HG03565 (cell line): ENCODE results near the gene SRSF4.
"Not testable (repeated sequence)": the region's sequence is repeated elsewhere in the genome, so short reads cannot be mapped to it uniquely, and the experiment has no call there.

Experiments used
- ATAC-seq: cut with Tn5 transposase; IDR thresholded peaks from one replicate; pipeline ENCODE4 v1.9.1; 2021; ENCODE audit warnings: mild to moderate bottlenecking, moderate library complexity; ENCODE audit not compliant: unreplicated experiment

SRSF4 gene

DNA sequence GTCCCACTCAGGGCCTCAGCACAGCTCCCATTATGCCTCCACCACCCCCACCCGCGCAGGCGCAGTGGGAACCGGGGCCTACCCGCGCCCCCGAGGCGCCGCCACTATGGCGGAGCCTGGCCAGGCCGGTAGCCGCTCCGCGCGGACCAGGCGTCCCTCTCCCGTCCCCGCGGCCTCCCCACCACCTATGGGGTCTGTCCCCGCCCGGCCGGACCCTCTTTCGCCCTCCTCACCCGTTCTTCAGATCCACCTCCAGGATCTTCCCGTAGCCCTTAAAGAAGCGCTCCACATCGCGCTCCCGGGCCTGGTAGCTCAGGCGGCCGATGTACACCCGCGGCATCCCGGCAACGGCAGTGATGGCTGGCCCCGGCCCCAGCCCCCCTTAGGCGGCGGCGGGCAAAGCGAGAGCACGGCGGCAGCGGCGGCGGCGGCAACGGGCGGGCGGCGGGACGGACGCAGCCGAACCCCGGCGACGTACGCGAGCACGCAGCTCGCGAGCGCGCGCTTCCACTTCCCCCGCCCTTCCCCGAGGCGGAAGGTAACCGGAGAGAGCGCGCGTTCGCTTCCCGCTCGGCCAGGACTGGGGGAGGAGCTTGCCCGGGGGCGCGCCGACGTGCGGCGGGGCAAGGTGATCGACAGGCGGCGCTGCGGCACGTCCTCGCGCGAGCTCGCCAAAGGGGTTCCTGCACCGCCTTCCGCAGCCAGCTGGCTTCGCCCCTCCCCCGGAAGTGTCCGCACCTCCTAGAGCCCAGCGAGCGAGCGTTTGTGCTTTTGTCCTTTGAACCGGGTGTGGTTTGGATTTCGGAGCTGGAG lies at the start of gene SRSF4:
Gene SRSF4 (minus strand): TSS at position 488 of the 813 bp plus-strand sequence. CDS start 148 bp downstream, at position 340.
- ATAC-seq: peak; percentile 81

DNA sequence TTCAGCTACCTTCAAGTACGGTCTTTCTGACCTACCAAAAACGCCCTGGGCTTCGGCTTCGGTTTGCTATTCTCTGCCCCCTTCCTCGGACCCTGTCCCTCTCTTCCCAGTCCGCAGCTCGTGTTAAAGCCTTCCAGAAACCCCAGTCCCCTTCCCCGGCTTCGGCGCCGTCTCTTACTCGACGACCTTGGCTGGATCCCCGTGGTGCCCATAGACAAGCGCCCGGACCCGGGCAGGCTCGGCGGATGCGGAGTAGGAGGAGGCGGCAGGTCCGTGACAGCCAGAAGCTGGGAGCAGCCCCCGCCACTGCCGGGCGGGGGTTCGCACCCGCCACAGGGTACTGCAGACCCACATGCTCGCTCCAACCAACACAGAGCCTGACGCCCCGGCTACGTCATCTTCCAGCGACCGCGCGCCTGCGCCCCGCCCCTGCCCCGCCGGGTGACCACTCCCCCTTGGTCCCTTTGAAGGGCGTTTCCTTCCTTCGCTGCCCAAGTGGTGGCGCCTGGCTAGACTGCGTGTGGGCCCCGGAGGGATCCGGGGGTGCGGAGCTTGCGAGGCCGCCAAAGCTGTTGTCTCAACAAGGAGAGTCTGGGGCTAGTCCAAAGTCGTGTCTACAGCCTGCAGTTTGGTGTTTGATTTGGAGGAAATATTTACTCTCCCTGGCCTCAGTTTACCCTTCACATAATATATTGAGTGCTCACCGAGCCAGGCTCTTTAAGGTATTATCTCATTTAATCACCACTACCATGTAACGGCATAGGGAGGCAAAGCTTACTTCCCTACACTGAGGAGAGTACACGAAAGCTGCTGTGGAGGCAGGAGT lies 49.1 kb upstream of the SRSF4 start, which contains the start of gene MECR:
Gene MECR (minus strand): TSS at position 382 of the 826 bp plus-strand sequence. CDS start 28 bp downstream, at position 354.
- ATAC-seq: peak; percentile 84

DNA sequence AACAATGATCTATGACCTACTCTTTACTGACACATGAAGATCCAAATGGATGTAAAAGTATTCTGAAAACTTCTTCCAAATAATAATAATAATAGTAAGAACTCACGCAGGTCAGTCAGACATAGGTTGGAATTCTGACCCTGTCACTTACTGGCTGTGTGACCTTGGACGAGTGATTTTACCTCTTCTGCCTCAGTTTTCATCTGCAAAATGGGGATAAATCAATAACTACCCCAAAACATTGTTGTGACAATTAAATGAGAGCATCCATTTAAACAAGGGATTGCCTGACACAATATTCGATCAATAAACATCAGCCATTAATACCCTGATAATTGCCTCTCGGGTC lies 48.5 kb upstream of the SRSF4 start:
- no peak for ATAC-seq

DNA sequence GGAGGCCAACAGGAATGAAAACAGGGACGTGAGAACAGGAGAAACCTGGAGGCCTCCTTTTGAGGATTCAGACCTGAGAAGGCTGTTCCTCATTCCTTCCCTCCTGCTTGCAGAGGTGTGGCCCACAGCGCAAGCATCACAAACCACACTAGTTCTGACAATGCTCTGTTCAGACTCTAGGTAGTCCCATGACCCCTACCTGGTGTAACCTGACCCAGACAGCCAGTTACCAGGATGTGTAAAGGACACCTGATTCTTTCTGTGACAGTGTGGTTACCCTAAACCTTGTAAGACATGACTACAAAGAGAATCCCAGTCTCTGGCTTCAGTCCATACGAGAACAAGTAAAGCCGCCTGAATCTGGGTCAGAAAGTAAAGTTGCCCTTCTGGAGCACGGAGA lies 45.8 kb upstream of the SRSF4 start:
- no peak for ATAC-seq

DNA sequence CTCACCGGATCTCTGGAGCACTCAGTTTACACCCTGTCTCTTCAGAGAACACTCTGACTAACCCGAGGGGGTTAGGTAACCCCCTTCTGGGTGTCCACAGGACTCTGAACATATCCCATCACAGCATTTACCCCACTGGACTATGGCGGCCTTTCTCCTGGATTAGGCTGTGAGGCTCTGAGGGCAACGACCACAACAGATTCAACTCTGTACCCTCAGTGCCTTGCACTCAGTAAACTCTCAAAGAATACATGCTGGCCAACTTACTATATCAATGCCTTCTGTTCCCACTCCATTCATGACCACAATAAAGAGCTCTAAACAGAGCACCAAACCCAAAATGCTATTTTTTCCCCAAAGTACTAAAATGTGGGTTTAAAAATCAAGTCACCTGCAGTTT lies 43.7 kb upstream of the SRSF4 start:
- no peak for ATAC-seq

DNA sequence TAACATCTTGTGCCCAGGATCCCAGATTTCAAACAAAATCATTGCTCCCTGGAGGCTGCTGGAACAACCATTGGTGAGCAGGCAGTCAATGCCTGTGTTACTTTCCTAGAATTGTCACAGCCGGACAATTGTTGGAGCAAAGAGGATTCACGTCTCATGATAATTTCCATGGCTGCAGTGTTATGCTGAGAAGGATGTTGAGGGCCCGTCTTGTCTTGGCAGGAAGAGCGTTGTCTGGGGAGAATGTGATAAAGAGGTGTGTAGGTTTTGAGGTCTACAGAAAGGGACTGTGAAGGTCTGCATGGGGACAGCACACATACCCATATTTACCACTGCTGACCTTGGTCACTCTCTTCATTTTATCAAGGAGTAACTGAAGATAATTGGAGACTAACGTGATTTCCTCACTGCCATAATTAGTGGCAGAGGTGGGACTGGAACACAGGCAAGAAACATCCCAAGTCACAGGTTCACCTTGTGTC lies 42.7 kb upstream of the SRSF4 start:
- no peak for ATAC-seq

DNA sequence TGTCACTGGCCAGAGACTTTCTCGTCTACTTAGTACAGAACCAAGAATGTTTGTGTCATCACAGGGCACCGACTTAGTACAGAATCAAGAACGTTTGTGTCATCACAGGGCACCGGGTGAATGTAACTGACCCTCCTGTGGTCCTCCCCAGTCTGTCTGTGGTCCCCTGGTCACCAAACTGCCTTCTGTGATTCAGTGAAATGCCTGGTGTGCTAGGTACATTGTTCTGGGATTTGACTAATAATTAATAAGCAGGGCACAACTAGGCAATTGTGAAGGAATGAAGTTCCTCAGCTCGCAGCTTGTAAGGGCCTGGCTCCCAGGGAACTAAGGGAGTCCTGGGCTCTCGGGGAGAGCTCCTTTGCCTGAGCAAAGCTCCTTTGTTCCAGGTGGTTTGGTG lies 41.8 kb upstream of the SRSF4 start:
- ATAC-seq: no peak

DNA sequence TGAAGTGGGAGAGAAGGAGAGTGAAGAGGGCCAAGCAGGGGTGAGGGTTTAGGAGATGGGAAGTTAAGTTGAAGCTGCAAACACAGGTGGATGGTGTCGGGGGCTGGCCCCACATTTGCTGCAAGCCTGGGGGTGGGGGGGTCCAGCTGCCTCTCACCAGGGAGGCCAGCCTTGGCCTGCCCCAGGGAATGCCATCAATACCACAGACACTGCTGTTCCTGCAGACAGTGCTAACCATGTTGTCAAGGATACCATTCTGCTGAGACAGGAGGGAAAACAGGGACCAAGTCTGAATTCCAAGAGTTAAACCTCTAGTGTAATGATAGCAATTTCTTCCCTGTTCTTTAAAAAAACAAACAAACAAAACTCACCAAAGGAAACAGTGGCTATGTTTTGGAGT lies 41.0 kb upstream of the SRSF4 start:
- ATAC-seq: no peak

DNA sequence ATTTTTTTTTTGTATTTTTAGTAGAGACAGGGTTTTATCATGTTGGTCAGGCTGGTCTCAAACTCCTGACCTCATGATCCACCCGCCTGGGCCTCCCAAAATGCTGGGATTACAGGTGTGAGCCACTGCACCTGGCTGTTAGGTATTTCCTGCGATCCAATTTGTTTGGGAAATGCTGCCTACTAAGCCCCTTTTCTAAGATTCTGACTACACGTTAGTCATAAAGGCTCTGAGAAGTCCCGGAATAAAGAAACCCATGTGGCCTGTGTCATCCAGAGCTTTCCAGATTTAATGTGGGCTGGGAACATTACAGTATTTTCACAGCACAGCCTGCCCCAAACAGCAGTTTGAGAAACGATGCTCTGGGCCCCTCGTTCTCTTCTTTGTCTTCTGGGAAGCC lies 40.6 kb upstream of the SRSF4 start:
- ATAC-seq: not testable (repeated sequence)

DNA sequence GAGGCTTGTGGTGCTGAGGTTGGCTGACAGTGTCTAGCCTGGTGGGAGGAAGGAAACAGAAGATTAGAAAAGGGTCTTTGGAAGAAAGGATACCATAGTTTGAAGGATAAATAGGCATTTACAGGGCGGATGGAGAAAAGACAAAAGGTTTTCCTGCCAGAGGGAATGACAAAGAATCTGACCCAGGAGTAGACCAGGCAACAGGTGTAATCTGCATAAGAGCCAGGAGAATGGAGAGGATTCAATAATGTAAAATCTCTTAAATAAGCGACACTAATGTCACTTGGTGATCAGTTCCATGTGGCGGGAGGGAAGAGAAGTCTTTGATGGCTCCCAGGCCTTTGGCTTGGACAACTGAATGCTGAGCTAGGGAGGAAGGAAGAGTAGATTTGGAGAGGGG lies 39.6 kb upstream of the SRSF4 start:
- ATAC-seq: no peak

DNA sequence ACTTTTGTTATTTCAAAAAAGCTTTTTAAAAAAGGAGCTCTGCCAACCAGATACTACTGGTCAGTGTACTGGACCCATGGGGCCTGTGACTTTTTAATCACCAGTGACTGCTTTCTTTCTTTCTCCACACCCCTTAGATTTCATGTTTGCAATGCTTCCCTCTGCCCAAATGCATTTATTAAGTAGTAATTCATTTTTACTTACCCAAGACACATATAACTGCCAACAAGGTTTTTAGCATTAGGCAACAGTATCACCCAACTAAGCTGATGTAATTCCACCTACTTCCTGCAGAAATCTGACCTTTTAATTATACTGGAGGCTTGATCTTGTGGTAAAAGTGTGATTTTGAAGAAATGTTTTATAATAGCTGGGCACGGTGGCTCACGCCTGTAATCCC lies 36.5 kb upstream of the SRSF4 start:
- no peak for ATAC-seq

DNA sequence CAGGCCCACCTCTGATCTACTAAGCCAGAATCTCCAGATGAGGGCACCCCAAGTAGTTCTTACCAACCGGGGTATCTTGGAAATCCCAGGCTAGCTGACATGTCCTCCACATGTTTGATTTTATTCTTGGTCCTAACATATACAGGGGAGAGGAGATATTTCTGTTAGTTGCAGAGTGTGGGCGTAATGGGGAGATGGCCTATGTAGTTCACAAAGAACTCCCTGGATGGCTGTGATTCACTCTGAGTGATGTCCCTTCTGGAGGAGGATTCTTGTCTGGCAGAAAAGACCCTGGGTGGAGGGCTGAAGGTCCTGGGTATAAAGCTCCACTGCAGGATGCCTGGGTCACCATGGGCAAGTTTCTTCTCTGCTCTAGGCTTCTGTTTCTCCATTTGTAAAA lies 35.9 kb upstream of the SRSF4 start:
- ATAC-seq: no peak

DNA sequence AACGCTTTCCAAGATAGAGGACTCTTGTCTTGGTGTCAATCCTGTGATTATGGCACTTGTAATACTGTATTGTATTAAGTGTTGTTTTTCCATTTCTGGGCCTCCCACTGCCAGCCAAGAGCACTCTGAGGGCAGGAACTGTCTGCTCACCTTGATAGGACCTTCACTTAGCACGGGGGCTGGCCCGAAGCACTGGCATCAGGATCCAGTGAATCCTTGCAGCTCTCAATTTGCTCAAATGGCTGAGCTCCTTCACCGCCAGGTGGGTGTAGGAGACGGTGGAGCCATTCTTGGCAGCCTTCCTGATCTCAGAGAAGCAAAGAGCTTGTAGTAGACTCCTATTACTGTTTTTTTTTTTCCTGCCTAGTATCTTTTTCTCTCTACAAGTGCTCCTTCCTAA lies 31.4 kb upstream of the SRSF4 start:
- ATAC-seq: no peak

DNA sequence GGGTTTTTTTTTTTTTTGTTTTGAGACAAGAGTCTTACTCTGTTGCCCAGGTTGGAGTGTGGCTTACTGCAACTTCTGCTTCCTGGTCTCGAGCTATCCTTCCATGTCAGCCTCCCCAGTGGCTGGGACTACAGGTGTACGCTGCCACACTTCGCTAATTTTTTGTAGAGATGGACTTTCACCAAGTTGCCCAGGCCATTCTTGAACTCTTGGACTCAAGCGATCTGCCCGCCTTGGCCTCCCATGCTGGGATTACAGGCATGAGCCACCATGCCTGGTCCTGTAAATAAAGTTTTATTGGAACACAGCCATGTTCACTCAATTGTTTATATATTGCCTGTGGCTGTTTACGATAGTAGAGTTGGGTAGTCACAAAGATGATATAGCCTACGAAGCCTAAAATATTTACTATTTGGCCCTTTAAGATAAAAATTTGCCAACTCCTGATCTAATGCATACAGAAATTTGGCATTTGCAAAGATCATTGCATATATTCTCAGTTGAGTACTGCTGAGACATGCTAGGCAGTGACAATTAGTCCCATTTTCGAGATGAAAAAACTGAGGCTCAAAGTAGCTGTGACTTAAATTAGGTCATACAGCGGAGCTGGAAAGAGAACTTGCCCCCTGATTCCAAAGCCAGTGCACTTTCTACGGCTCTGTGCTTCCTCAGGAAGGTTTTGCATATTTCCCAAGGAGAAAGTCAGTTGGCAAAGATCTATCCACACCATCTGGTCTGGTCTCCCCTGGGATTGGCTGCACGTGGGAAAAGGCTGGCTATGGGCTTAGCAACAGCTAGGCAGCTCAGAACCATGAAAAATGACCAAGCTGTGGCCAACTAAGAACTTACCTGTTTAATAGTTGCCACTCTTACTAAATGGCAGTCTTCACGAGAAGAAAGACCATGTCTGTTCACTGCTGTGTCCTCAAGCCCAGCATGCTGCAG lies 29.7 kb upstream of the SRSF4 start:
- ATAC-seq: no peak

DNA sequence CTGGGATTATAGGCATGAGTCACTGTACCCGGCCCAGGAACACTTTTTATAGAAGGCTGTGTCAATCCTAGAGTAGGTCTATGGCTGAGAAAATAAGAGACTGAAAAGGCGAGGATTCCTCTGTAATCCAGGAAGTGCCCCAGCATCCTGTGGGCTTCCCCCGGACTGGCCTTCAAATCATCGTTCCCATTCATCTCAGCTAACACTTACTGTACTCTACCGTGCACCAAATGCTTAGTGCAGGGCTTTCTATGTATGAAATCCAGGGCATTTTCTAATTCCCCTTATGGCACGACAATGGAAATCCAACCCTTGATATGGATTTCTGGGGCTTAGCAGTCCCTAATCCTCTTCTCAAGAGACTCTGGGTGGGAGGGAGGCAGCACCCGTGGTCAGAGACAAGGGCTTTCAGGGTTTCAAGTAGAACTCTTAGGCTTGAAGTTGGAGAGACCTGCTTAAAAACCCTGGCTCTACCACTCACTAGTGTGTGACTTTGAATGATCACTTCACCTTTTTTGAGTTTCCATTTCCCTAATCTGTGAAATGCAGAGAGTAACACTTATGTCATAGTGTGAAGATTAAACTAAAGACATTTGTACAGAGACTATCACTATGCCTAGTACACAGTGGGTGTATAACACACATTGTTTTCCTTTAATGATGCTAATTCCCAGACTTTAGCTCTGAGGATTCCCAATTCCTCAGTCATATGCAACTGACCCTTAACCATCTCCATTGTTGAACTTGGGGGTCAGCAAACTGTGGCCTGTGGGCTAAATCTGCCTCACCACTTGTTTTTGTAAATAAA lies 28.8 kb upstream of the SRSF4 start:
- no peak for ATAC-seq

DNA sequence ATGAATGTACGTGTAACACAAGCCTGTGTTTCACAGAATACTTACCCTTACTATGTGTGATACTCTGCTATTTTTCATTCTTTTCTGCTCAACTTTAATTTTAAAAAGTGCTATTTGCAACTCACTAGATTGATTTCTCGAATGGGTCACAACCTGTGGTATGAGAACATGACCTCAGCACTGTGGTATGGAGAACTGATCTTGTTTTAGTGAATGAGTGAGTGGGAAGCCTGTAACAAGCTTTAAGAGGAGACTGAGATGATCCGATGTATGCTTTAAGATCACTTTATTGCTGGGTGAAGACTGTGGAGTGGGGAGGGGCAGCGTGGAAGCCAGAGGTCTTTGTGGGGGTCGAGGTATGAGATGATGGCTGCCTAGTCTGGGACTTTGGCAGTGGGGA lies 27.5 kb upstream of the SRSF4 start:
- ATAC-seq: no peak

DNA sequence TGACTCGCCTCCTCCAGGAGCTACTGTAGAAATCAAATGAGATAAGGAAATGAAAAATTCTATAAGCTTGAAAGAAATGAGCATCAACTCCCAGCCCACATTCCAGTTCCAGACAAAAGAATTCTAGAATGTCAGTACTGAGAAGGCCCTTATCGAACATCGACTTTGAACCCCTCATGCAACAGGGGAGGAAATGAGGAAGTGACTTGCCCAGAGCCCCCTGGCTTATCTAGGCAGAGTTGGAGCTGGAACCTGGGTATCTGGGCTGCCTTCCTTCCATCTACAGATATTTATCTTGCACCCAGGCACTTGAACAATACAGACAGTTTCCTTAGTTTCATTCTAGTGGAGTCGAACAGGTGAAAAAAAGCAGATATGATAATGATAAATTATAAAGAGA lies 26.7 kb upstream of the SRSF4 start:
- no peak for ATAC-seq

DNA sequence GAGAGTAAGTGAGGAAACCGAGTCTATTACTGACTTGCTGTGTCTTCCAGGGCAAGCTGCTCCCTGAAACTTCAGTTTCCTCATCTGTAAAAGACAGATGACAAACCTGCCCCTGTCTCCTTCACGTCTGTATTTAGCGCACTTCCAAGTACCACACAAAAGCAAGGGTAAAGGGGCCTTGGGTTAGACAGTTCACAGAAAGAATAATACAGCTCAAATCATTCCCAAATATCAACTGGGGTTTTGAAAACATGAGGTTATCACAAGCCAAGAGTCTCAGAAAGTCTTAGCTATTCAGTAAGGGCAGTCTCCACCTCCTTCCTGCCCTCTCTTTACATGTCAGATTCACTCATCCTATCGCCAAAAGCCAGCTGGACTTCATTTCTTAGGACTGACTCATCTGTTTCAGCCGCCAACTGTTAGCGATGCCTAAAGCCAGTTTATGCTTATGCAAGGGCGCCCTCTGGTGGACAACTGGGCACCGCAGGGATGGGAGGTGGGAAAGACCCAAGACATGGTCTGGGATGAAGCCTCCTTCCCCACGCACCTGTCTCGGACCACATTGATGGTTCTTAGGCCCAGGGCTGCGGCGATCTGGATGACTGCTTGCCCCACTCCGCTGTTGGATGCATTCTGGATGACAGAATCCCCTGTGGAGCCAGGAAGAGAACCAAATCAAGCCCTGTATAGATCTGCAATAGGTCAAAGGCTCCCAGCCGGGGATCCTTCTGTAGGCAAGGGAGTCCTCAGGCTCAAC lies 21.1 kb upstream of the SRSF4 start:
- ATAC-seq: peak; percentile 51

DNA sequence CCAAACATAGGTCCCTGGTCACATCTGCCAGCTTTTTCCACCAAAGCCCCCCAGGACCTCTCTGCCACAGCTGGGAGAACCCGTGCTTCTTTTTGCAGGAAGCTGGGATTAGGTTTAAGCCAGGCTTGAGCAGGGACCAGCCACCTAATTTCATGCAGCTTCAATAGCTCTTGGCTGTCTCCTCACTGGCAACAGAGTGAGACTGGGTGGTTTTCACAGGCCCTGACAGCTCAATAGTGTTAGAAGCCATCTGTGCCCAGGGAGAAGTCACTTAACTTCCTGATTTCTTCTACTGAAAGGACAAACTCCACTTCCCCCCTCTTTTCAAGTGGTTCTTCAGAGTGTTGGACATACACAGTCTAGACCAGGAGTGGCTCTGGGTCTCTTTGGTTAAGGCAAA lies 20.4 kb upstream of the SRSF4 start:
- no peak for ATAC-seq
